Bronchial epithelial cell (primary cell): ENCODE data around the gene RER1. TPM values are rescaled to one million over a fixed set of nuclear protein-coding genes. Genes with fewer than 3 reads are reported as not detected.

Experiments
- DNase-seq: peaks from one replicate; pipeline ENCODE4 v3.0.0-alpha.2; 2010; ENCODE audit warnings: low read depth
- FAIRE-seq: peaks from 2 replicates; lab custom pipeline; 2011; peaks lifted over from hg19 to GRCh38; lab: Jason Lieb, UNC
- H3K27me3 ChIP-seq: 2 replicates; pipeline ENCODE4 v1.5.1; 2011; ENCODE audit warnings: low read length; ENCODE audit not compliant: control insufficient read depth, insufficient read depth
- H3K36me3 ChIP-seq: 2 replicates; pipeline ENCODE4 v1.5.1; 2011; ENCODE audit warnings: low read length; ENCODE audit not compliant: control insufficient read depth, insufficient read depth
- H3K4me3 ChIP-seq: 2 replicates; pipeline ENCODE4 v1.5.1; 2011; ENCODE audit warnings: mild to moderate bottlenecking, low read depth, low read length, control low read depth
- total RNA-seq: library from RNA; depleted of rRNA; stranded (reverse); fragments of >200 nt; gene quantifications from 2 replicates; pipeline ENCODE4 v1.2.1, GENCODE V29; 2014
- TF ChIP-seq, protein P1 (sequence below): IDR thresholded peaks from 2 replicates; pipeline ENCODE4 v1.5.1; 2011; ENCODE audit warnings: mild to moderate bottlenecking, moderate library complexity, low read length, control low read depth, inconsistent platforms; ENCODE audit not compliant: insufficient read depth, severe bottlenecking

Gene RER1
- total RNA-seq, 1 donor from 2014 or later: 94.8 TPM

GRCh38 chr1:2416403-2416802 is 24.8 kb downstream of the RER1 start:
- DNase-seq (peak; percentile 37), FAIRE-seq (no peak)
- H3K27me3 ChIP-seq: peaks cover 1% of the 10 kb centered on the region
- no peaks in the 10 kb centered on the region for H3K36me3 ChIP-seq
- peak overlapping the region; percentile 35 for H3K4me3 ChIP-seq
- TF ChIP-seq, protein P1, sequence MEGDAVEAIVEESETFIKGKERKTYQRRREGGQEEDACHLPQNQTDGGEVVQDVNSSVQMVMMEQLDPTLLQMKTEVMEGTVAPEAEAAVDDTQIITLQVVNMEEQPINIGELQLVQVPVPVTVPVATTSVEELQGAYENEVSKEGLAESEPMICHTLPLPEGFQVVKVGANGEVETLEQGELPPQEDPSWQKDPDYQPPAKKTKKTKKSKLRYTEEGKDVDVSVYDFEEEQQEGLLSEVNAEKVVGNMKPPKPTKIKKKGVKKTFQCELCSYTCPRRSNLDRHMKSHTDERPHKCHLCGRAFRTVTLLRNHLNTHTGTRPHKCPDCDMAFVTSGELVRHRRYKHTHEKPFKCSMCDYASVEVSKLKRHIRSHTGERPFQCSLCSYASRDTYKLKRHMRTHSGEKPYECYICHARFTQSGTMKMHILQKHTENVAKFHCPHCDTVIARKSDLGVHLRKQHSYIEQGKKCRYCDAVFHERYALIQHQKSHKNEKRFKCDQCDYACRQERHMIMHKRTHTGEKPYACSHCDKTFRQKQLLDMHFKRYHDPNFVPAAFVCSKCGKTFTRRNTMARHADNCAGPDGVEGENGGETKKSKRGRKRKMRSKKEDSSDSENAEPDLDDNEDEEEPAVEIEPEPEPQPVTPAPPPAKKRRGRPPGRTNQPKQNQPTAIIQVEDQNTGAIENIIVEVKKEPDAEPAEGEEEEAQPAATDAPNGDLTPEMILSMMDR: no peak

DNA sequence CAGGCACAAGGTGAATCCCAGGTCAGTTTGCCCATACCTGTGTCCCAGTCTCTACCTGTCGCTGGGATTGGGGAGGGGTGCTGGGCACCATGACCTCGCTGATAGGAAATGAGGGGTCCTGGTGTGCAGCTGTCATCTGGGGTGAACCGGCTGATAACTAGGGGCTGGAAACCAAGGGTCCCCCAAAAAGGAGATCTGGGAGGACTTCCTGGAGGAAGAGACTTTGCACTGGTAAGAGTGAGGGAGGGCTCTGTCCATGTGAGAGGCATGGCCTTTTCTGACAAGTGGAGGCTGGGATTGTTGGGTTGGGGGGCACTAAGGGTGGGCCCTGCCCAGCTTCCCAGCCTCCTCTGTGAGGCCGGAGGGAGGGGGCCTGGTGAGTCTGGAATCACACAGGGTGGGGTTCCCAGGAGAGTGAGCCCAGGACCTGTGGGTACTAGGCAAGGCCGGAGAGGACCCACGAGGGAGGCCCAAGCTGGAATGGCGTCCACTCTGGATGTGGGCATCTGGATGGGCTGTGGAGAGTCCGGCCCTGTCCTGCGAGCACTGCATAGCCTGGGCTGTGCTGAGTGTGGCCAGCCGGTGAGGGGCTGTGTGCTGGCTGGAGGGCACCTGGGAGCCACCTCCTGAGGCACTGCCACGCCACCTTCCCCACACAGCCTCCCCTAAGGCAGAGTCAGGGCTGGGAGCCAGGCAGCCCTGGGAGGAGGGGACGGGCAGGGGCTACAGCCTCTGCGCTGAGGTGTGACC is 25.6 kb downstream of the RER1 start:
- H3K4me3 ChIP-seq: no peak overlapping the region
- no peak for DNase-seq
- H3K36me3 ChIP-seq: no peaks in the 10 kb centered on the region
- FAIRE-seq: peak; percentile 13
- H3K27me3 ChIP-seq: peaks cover 1% of the 10 kb centered on the region
- TF ChIP-seq, protein P1: no peak

GRCh38 chr1:2417833-2418225 is 26.2 kb downstream of the RER1 start:
- Histone ChIP-seq H3K4me3 (no peak overlapping the region), H3K27me3 (peaks cover 1% of the 10 kb centered on the region), H3K36me3 (no peaks in the 10 kb centered on the region)
- FAIRE-seq (no peak), DNase-seq (no peak)
- TF ChIP-seq, protein P1: no peak

DNA sequence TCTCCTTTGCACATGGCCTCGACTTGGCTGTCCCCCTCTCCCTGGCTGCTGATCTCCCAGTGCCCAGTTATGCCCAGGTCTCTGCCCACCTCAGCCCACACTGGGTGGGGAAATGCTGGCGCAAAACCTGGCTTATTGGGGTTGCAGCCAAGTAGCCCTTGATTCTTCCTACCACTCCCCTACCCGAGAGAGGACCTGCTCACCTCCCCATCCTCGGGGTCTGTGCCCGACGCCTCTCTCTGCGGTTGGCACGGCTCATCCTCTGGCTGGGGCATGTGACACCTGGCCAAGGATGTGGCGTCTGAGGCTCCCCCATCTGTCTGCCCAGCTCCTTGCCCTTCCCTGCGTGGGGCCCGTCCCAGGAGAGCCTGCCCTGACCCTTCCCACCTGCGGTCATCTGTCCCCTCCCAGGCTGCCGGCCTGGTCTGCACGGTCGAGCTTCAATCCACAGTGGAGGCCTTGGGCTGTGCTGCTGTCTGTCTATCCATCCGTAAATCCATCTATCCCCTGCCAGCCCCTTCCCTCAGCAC is 27.2 kb downstream of the RER1 start:
- H3K4me3 ChIP-seq: no peak overlapping the region
- TF ChIP-seq, protein P1: no peak
- no peaks in the 10 kb centered on the region for H3K36me3 ChIP-seq
- H3K27me3 ChIP-seq: peaks cover 1% of the 10 kb centered on the region
- FAIRE-seq: no peak
- no peak for DNase-seq

GRCh38 chr1:2419416-2419815 is 27.8 kb downstream of the RER1 start:
- Histone ChIP-seq H3K36me3 (no peaks in the 10 kb centered on the region), H3K27me3 (peaks cover 1% of the 10 kb centered on the region), H3K4me3 (no peak overlapping the region)
- no peak for FAIRE-seq
- no peak for DNase-seq
- TF ChIP-seq, protein P1: no peak
